CD4-positive, alpha-beta T cell (primary cell): ENCODE measurements around the gene ZMYM1. TPM values are rescaled to one million over a fixed set of nuclear protein-coding genes. Genes with fewer than 3 reads are reported as not detected.
"Not testable (repeated sequence)": the region's sequence is repeated elsewhere in the genome, so short reads cannot be mapped to it uniquely, and the experiment has no call there.

Experiments used
- ATAC-seq: fragments of 200-7000 bp; cut with Tn5 transposase; one replicate; pipeline ENCODE4 v1.10.0; 2022; ENCODE audit warnings: mild to moderate bottlenecking; ENCODE audit not compliant: poor library complexity
- CTCF ChIA-PET: fragments of 350-600 bp; sonication (Branson Sonifier 250); formaldehyde crosslinking; loops from one replicate; lab custom pipeline; 2021; ENCODE audit warnings: antibody characterized with exemption, inconsistent platforms; lab: Charles Lee
- POLR2A ChIA-PET: fragments of 350-600 bp; sonication (Branson Sonifier 250); formaldehyde crosslinking; loops from one replicate; lab custom pipeline; 2021; ENCODE audit warnings: antibody characterized with exemption, inconsistent platforms; lab: Charles Lee
- DNase-seq, 14 experiments: peaks; one replicate each; pipeline ENCODE4 v3.0.0-alpha.2; 2013 to 2020; ENCODE audit warnings: mixed read lengths in 2 of 14
- H3K27ac ChIP-seq, 2 donors: one replicate each; pipeline versions ENCODE4 v1.5.1 to v1.7.0; 2013; ENCODE audit warnings: low read length in 2 of 2, low read depth in 1 of 2, mild to moderate bottlenecking in 1 of 2
- H3K27me3 ChIP-seq, 2 experiments: 1 replicate in 1 of 2; 2 replicates in 1 of 2; pipeline versions ENCODE4 v1.6.1 to v1.7.0; 2013; ENCODE audit warnings: low read length in 2 of 2, control low read depth in 1 of 2, mild to moderate bottlenecking in 1 of 2, moderate library complexity in 1 of 2; ENCODE audit not compliant: insufficient read depth in 2 of 2, control insufficient read depth in 1 of 2
- H3K36me3 ChIP-seq: one replicate; pipeline ENCODE4 v1.6.1; 2013; ENCODE audit warnings: low read length, control low read depth; ENCODE audit not compliant: insufficient read depth
- H3K4me1 ChIP-seq: one replicate; pipeline ENCODE4 v1.6.1; 2013; ENCODE audit warnings: low read length, control low read depth; ENCODE audit not compliant: insufficient read depth
- H3K4me3 ChIP-seq: one replicate; pipeline ENCODE4 v1.5.1; 2013; ENCODE audit warnings: mild to moderate bottlenecking, low read length, moderate library complexity
- H3K9me3 ChIP-seq, 2 experiments: 1 replicate in 1 of 2; 2 replicates in 1 of 2; pipeline versions ENCODE4 v1.6.1 to v1.7.0; 2013; ENCODE audit warnings: low read length in 2 of 2, mild to moderate bottlenecking in 2 of 2, control low read depth in 1 of 2, moderate library complexity in 1 of 2; ENCODE audit not compliant: control insufficient read depth in 1 of 2, insufficient read depth in 1 of 2
- H3K27ac Mint-ChIP-seq: one replicate; pipeline ENCODE4 v1.8.0; 2020; ENCODE audit warnings: mixed read lengths
- H3K27me3 Mint-ChIP-seq: one replicate; pipeline ENCODE4 v1.8.0; 2021; ENCODE audit warnings: mixed read lengths
- H3K36me3 Mint-ChIP-seq: one replicate; pipeline ENCODE4 v1.8.0; 2021; ENCODE audit warnings: low read depth, mixed read lengths
- H3K4me1 Mint-ChIP-seq: one replicate; pipeline ENCODE4 v1.8.0; 2021; ENCODE audit warnings: low read depth, mixed read lengths
- H3K4me3 Mint-ChIP-seq: one replicate; pipeline ENCODE4 v1.8.0; 2020; ENCODE audit warnings: mild to moderate bottlenecking, mixed read lengths
- H3K9me3 Mint-ChIP-seq: one replicate; pipeline ENCODE4 v1.8.0; 2020; ENCODE audit warnings: mixed read lengths
- CTCF ChIP-seq: fragments of 200-600 bp; IDR thresholded peaks from one replicate; pipeline ENCODE4 v1.8.0; 2022; ENCODE audit warnings: antibody characterized with exemption, mild to moderate bottlenecking
- intact Hi-C, 2 experiments: fragments of 100-400 bp; cut with DNase I in 1 of 2; cut with micrococcal nuclease in 1 of 2; formaldehyde crosslinking; loops; one replicate each; pipeline versions ENCODE4 v1.15.1 to v1.9.0; 2023 to 2025; cut with DNase I, micrococcal nuclease
- total RNA-seq, 174 experiments: library from RNA in 2 of 174; stranded (reverse) in 2 of 174; gene quantifications; one replicate each; pipeline ENCODE4 v1.2.3 and lab custom pipeline; 2021 to 2026

The ZMYM1 gene
- total RNA-seq, 2 experiments from 2014 or later: 6.3 to 6.7 TPM

GRCh38 chr1:35143737-35144508, 64.7 kb downstream of the ZMYM1 start:
- Mint-ChIP-seq H3K27ac (no peak overlapping the region), H3K36me3 (no peaks in the 10 kb centered on the region), H3K9me3 (no peaks in the 10 kb centered on the region), H3K27me3 (no peaks in the 10 kb centered on the region), H3K4me1 (no peaks in the 10 kb centered on the region), H3K4me3 (no peak overlapping the region)
- ATAC-seq (no peak), DNase-seq (no peak)
- Histone ChIP-seq H3K4me1 (peaks cover 3% of the 10 kb centered on the region), H3K9me3 (no peaks in the 10 kb centered on the region), H3K27me3 (no peaks in the 10 kb centered on the region), H3K36me3 (no peaks in the 10 kb centered on the region), H3K4me3 (no peak overlapping the region), H3K27ac (no peak overlapping the region)
- TF ChIP-seq CTCF: no peak
- ChIA-PET CTCF (no interaction called here), POLR2A (no interaction called here)
- intact Hi-C loops: no loop called here

- H3K36me3 Mint-ChIP-seq, H3K27ac ChIP-seq, H3K9me3 ChIP-seq, POLR2A ChIA-PET, H3K4me1 Mint-ChIP-seq, H3K4me3 Mint-ChIP-seq, H3K27ac Mint-ChIP-seq, intact Hi-C loops, H3K27me3 Mint-ChIP-seq, ATAC-seq, H3K4me1 ChIP-seq, CTCF ChIA-PET, H3K9me3 Mint-ChIP-seq, H3K4me3 ChIP-seq, H3K27me3 ChIP-seq, H3K36me3 ChIP-seq: not testable (repeated sequence)
- peak in 1 of 14 experiments; percentile 32 for DNase-seq
Measured at GRCh38 chr1:35145892-35146549, 66.8 kb downstream of the ZMYM1 start.

- Mint-ChIP-seq H3K9me3 (no peaks in the 10 kb centered on the region), H3K36me3 (no peaks in the 10 kb centered on the region), H3K4me3 (no peak overlapping the region), H3K27me3 (no peaks in the 10 kb centered on the region), H3K4me1 (no peaks in the 10 kb centered on the region), H3K27ac (no peak overlapping the region)
- no peak for ATAC-seq
- Histone ChIP-seq H3K27me3 (no peaks in the 10 kb centered on the region), H3K36me3 (no peaks in the 10 kb centered on the region), H3K9me3 (peaks cover 0 to 5% of the 10 kb centered on the region in 2 experiments), H3K27ac (no peak overlapping the region), H3K4me3 (no peak overlapping the region), H3K4me1 (peaks cover 2% of the 10 kb centered on the region)
- DNase-seq: no peak
- ChIA-PET CTCF (no interaction called here), POLR2A (no interaction called here)
- TF ChIP-seq CTCF: no peak
- intact Hi-C loops: no loop called here
Measured at GRCh38 chr1:35151220-35151619, 72.0 kb downstream of the ZMYM1 start.
